ENCODE data around the gene RBM28. TPM values are rescaled to one million over a fixed set of nuclear protein-coding genes. Genes with fewer than 3 reads are reported as not detected.

Gene RBM28
- total and polyA plus RNA-seq, 9 donors: 26.6 to 43.7 (median 35.1) TPM

GRCh38 chr7:128351296-128352152 is 7.8 kb upstream of the RBM28 start:
- WGBS (ENCODE audit: insufficient coverage): 6% methylated on average over 97 of the region's 97 CpGs
- H3K36me3 ChIP-seq (ENCODE audit: control insufficient read depth, insufficient read depth, low read length): no peaks in the 10 kb centered on the region
- peaks cover 32% of the 10 kb centered on the region for H3K4me1 ChIP-seq (ENCODE audit: control insufficient read depth, insufficient read depth, low read length)
- no peak for DNase-seq
- H3K4me3 ChIP-seq (ENCODE audit: low read length): no peak overlapping the region
- no peaks in the 10 kb centered on the region for H3K9me3 ChIP-seq (replicated peaks; ENCODE audit: control insufficient read depth, low read depth, low read length)
- peaks cover 51% of the 10 kb centered on the region for H3K27me3 ChIP-seq (ENCODE audit: control insufficient read depth, insufficient read depth, low read length)
- no peak overlapping the region for H3K27ac ChIP-seq (ENCODE audit: low read length)

GRCh38 chr7:128350708-128351295 is 7.1 kb upstream of the RBM28 start:
- Histone ChIP-seq H3K36me3 (ENCODE audit: control insufficient read depth, insufficient read depth, low read length) (no peaks in the 10 kb centered on the region), H3K4me3 (ENCODE audit: low read length) (no peak overlapping the region), H3K4me1 (ENCODE audit: control insufficient read depth, insufficient read depth, low read length) (peaks cover 32% of the 10 kb centered on the region), H3K9me3 (replicated peaks; ENCODE audit: control insufficient read depth, low read depth, low read length) (no peaks in the 10 kb centered on the region), H3K27me3 (ENCODE audit: control insufficient read depth, insufficient read depth, low read length) (peaks cover 51% of the 10 kb centered on the region), H3K27ac (ENCODE audit: low read length) (no peak overlapping the region)
- WGBS (ENCODE audit: insufficient coverage): 45% methylated on average over 35 of the region's 35 CpGs
- no peak for DNase-seq

DNA sequence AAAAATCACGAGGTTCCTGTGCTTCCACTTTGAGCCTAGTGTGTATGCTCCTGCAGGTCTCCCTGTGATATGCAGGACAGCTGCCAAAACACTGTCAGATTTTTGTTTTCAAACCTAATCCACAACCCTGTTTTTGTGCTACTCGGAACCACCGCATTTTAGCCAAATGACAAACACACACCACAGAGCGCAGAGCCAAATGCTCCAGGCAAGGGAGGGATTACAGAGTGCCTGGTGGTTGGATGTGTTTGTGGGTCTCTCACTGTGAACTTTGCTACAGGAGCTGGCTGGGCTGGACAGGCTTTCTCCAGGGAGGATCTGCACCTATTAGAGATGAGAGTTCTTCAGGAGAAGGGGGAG is 5.7 kb upstream of the RBM28 start:
- H3K9me3 ChIP-seq (replicated peaks; ENCODE audit: control insufficient read depth, low read depth, low read length): no peaks in the 10 kb centered on the region
- no peak overlapping the region for H3K27ac ChIP-seq (ENCODE audit: low read length)
- WGBS (ENCODE audit: insufficient coverage): 17% methylated on average over 1 of the region's 4 CpGs
- peaks cover 48% of the 10 kb centered on the region for H3K27me3 ChIP-seq (ENCODE audit: control insufficient read depth, insufficient read depth, low read length)
- peak; percentile 66 for DNase-seq
- H3K4me1 ChIP-seq (ENCODE audit: control insufficient read depth, insufficient read depth, low read length): peaks cover 32% of the 10 kb centered on the region
- H3K4me3 ChIP-seq (ENCODE audit: low read length): no peak overlapping the region
- H3K36me3 ChIP-seq (ENCODE audit: control insufficient read depth, insufficient read depth, low read length): no peaks in the 10 kb centered on the region

DNA sequence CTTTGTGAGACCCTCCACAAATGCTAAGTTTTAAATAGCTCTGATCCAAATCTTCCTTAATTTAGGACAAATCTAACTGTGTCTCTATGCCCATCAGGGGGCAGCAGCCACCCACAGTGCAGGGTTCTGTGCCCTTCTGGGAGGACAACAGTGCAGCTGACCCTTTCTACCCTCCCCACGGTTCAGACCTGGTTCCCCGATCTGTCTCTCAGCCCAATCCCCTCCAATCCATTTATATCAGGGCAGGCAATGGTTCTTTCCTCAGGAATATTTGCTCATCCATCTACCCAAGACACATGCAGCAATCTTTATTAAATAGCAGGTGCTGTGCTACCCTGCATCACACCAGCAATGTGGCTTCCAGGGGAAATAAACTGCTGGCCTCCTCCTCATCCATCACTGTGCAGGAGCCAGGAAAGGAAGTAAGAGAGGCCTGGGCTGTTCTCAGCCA is 4.0 kb upstream of the RBM28 start:
- Histone ChIP-seq H3K9me3 (replicated peaks; ENCODE audit: control insufficient read depth, low read depth, low read length) (no peaks in the 10 kb centered on the region), H3K27me3 (ENCODE audit: control insufficient read depth, insufficient read depth, low read length) (peaks cover 32% of the 10 kb centered on the region), H3K4me3 (ENCODE audit: low read length) (no peak overlapping the region), H3K27ac (ENCODE audit: low read length) (no peak overlapping the region), H3K4me1 (ENCODE audit: control insufficient read depth, insufficient read depth, low read length) (peaks cover 37% of the 10 kb centered on the region), H3K36me3 (ENCODE audit: control insufficient read depth, insufficient read depth, low read length) (no peaks in the 10 kb centered on the region)
- WGBS (ENCODE audit: insufficient coverage): 5% methylated on average over 2 of the region's 2 CpGs
- peak; percentile 59 for DNase-seq

DNA sequence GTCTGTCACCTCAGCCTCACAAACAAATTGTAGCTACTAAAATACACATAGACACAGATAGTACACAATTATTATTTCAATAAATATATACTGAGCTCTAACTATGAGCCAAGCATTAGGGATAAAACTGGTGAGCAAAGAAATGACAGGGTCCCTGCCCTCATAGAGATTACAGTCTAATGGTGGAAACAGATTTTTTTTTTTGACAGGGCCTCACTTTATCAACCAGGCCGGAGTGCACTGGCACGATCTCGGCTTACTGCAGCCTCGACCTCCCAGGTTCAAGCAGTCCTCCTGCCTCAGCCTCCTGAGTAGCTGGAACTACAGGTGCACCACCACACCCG is 695 bp upstream of the RBM28 start:
- Histone ChIP-seq H3K27me3 (ENCODE audit: control insufficient read depth, insufficient read depth, low read length) (peaks cover 6% of the 10 kb centered on the region), H3K4me3 (ENCODE audit: low read length) (no peak overlapping the region), H3K9me3 (replicated peaks; ENCODE audit: control insufficient read depth, low read depth, low read length) (no peaks in the 10 kb centered on the region), H3K27ac (ENCODE audit: low read length) (no peak overlapping the region), H3K36me3 (ENCODE audit: control insufficient read depth, insufficient read depth, low read length) (peaks cover 5% of the 10 kb centered on the region), H3K4me1 (ENCODE audit: control insufficient read depth, insufficient read depth, low read length) (peaks cover 24% of the 10 kb centered on the region)
- 96% methylated on average over 5 of the region's 5 CpGs for WGBS (ENCODE audit: insufficient coverage)
- DNase-seq: no peak

DNA sequence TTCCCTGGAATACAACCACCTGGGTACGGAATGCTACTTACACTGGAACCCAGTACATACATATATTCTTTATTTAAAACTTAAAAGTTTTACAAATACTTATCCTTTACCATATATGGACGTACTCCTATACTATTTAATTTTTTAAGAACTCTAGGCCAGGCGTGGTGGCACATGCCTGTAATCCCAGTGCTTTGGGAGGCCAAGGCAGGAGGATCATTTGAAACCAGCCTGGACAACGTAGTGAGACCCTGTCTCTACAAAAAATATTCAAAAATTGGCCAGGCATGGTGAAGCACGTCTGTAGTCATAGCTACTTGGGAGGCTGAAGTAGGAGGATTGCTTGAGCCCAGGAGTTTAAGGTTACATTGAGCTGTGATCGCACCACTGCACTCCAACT is 2.0 kb downstream of the RBM28 start:
- Histone ChIP-seq H3K27me3 (ENCODE audit: control insufficient read depth, insufficient read depth, low read length) (no peaks in the 10 kb centered on the region), H3K27ac (ENCODE audit: low read length) (no peak overlapping the region), H3K4me1 (ENCODE audit: control insufficient read depth, insufficient read depth, low read length) (peaks cover 13% of the 10 kb centered on the region), H3K4me3 (ENCODE audit: low read length) (no peak overlapping the region), H3K36me3 (ENCODE audit: control insufficient read depth, insufficient read depth, low read length) (peaks cover 21% of the 10 kb centered on the region), H3K9me3 (replicated peaks; ENCODE audit: control insufficient read depth, low read depth, low read length) (no peaks in the 10 kb centered on the region)
- DNase-seq: no peak
- 86% methylated on average over 2 of the region's 6 CpGs for WGBS (ENCODE audit: insufficient coverage)

GRCh38 chr7:128335730-128336129 is 8.0 kb downstream of the RBM28 start:
- Histone ChIP-seq H3K4me3 (ENCODE audit: low read length) (no peak overlapping the region), H3K4me1 (ENCODE audit: control insufficient read depth, insufficient read depth, low read length) (no peaks in the 10 kb centered on the region), H3K9me3 (replicated peaks; ENCODE audit: control insufficient read depth, low read depth, low read length) (no peaks in the 10 kb centered on the region), H3K27me3 (ENCODE audit: control insufficient read depth, insufficient read depth, low read length) (no peaks in the 10 kb centered on the region), H3K36me3 (ENCODE audit: control insufficient read depth, insufficient read depth, low read length) (peaks cover 46% of the 10 kb centered on the region), H3K27ac (ENCODE audit: low read length) (no peak overlapping the region)
- no peak for DNase-seq
- 100% methylated on average over 1 of the region's 3 CpGs for WGBS (ENCODE audit: insufficient coverage)

- 96% methylated on average over 8 of the region's 9 CpGs for WGBS (ENCODE audit: insufficient coverage)
- Histone ChIP-seq H3K27me3 (ENCODE audit: control insufficient read depth, insufficient read depth, low read length) (no peaks in the 10 kb centered on the region), H3K9me3 (replicated peaks; ENCODE audit: control insufficient read depth, low read depth, low read length) (no peaks in the 10 kb centered on the region), H3K4me1 (ENCODE audit: control insufficient read depth, insufficient read depth, low read length) (no peaks in the 10 kb centered on the region), H3K4me3 (ENCODE audit: low read length) (no peak overlapping the region), H3K36me3 (ENCODE audit: control insufficient read depth, insufficient read depth, low read length) (peaks cover 59% of the 10 kb centered on the region), H3K27ac (ENCODE audit: low read length) (no peak overlapping the region)
- DNase-seq: no peak
Observed at GRCh38 chr7:128324368-128324680, 19.4 kb downstream of the RBM28 start.

DNA sequence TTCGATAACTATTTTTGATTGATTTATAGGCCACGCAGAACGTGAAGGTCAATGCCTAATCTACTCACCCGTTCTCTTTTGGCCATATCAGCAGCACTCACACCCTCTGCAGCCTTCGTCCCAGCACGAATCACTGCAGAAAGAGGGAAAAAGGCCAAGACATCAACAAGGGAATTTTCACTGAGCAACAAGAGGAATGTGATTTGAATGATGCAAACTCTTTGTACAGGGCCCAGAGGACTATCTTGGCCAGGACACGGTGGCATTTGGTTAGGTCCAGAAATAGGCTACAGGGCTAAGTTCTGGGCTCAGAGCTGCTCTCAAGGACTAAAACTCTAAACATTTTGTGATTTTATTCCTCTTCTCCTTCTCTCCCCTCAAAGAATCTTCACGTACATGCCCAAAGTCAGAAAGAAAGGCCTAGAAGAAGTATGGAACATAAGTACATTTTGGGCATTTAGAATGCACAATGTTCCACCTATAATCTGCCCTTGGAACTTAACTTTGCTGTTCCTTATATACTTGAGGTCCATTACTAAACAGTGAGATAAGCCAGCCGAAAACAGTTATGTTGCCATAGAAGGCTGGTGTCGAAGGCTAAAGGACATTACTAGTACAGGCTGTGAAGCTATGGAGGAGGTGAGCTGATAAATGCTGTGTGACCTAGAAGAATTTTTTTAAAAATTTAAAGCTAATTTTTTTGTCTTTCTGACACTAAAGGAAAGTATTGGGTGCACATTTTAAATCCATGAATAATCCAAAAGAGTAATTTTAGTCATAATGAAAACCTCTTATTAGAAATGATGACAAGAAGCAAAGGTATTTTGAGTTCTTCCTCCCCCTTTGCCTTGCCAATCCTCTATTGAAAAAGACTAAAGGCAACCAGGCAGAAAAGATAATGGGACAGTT is 20.0 kb downstream of the RBM28 start:
- Histone ChIP-seq H3K4me1 (ENCODE audit: control insufficient read depth, insufficient read depth, low read length) (no peaks in the 10 kb centered on the region), H3K4me3 (ENCODE audit: low read length) (no peak overlapping the region), H3K27me3 (ENCODE audit: control insufficient read depth, insufficient read depth, low read length) (no peaks in the 10 kb centered on the region), H3K9me3 (replicated peaks; ENCODE audit: control insufficient read depth, low read depth, low read length) (no peaks in the 10 kb centered on the region), H3K27ac (ENCODE audit: low read length) (no peak overlapping the region), H3K36me3 (ENCODE audit: control insufficient read depth, insufficient read depth, low read length) (peaks cover 58% of the 10 kb centered on the region)
- DNase-seq: no peak
- 100% methylated on average over 1 of the region's 10 CpGs for WGBS (ENCODE audit: insufficient coverage)

- Histone ChIP-seq H3K27ac (ENCODE audit: low read length) (no peak overlapping the region), H3K4me1 (ENCODE audit: control insufficient read depth, insufficient read depth, low read length) (no peaks in the 10 kb centered on the region), H3K36me3 (ENCODE audit: control insufficient read depth, insufficient read depth, low read length) (peaks cover 62% of the 10 kb centered on the region), H3K27me3 (ENCODE audit: control insufficient read depth, insufficient read depth, low read length) (no peaks in the 10 kb centered on the region), H3K4me3 (ENCODE audit: low read length) (no peak overlapping the region), H3K9me3 (replicated peaks; ENCODE audit: control insufficient read depth, low read depth, low read length) (no peaks in the 10 kb centered on the region)
- DNase-seq: no peak
Observed at GRCh38 chr7:128323040-128323439, 20.7 kb downstream of the RBM28 start.

Data from muscle of leg (tissue), 11 donors.